H9 (cell line): ENCODE measurements around the gene ANGPT4. TPM values are rescaled to one million over a fixed set of nuclear protein-coding genes. Genes with fewer than 3 reads are reported as not detected.

Experiments used
- DNase-seq: peaks from one replicate; pipeline ENCODE4 v3.0.0-alpha.2; 2017
- H2AFZ ChIP-seq: one replicate; pipeline ENCODE4 v1.6.1; 2013; ENCODE audit warnings: mild to moderate bottlenecking, low read length, control low read depth, moderate library complexity
- H2AK5ac ChIP-seq: 2 replicates; pipeline ENCODE4 v1.6.1; 2013; ENCODE audit warnings: low read length, control low read depth, mixed read lengths; ENCODE audit not compliant: insufficient read length
- H2BK120ac ChIP-seq: one replicate; pipeline ENCODE4 v1.6.1; 2013; ENCODE audit warnings: low read depth, mild to moderate bottlenecking, low read length, control low read depth, inconsistent platforms; ENCODE audit not compliant: poor library complexity, severe bottlenecking
- H2BK12ac ChIP-seq: 2 replicates; pipeline ENCODE4 v1.6.1; 2013; ENCODE audit warnings: low read length, control low read depth, mixed read lengths, low read depth; ENCODE audit not compliant: insufficient read length
- H2BK15ac ChIP-seq: 2 replicates; pipeline ENCODE4 v1.6.1; 2013; ENCODE audit warnings: low read depth, low read length, control low read depth
- H2BK20ac ChIP-seq: one replicate; pipeline ENCODE4 v1.6.1; 2013; ENCODE audit warnings: low read depth, mild to moderate bottlenecking, low read length, control low read depth, inconsistent platforms; ENCODE audit not compliant: poor library complexity, severe bottlenecking
- H2BK5ac ChIP-seq: 2 replicates; pipeline ENCODE4 v1.6.1; 2013; ENCODE audit warnings: low read length, control low read depth, mixed read lengths; ENCODE audit not compliant: insufficient read length
- H3K14ac ChIP-seq: 2 replicates; pipeline ENCODE4 v1.6.1; 2013; ENCODE audit warnings: low read length, control low read depth; ENCODE audit not compliant: insufficient read depth
- H3K18ac ChIP-seq: 2 replicates; pipeline ENCODE4 v1.6.1; 2013; ENCODE audit warnings: low read depth, mild to moderate bottlenecking, mixed read lengths, low read length, control low read depth; ENCODE audit not compliant: insufficient read length
- H3K23ac ChIP-seq: 2 replicates; pipeline ENCODE4 v1.6.1; 2013; ENCODE audit warnings: low read length, control low read depth, mixed read lengths, low read depth; ENCODE audit not compliant: insufficient read length
- H3K23me2 ChIP-seq: 2 replicates; pipeline ENCODE4 v1.6.1; 2013; ENCODE audit warnings: low read depth, mild to moderate bottlenecking, mixed read lengths, low read length, control low read depth; ENCODE audit not compliant: insufficient read length, poor library complexity, severe bottlenecking
- H3K27ac ChIP-seq: 2 replicates; pipeline ENCODE4 v1.5.1; 2013; ENCODE audit warnings: low read length, control low read depth, mixed read lengths, low read depth; ENCODE audit not compliant: insufficient read length
- H3K27me3 ChIP-seq: 2 replicates; pipeline ENCODE4 v1.6.1; 2013; ENCODE audit warnings: low read length, control low read depth, inconsistent platforms; ENCODE audit not compliant: insufficient read depth
- H3K4ac ChIP-seq: 2 replicates; pipeline ENCODE4 v1.6.1; 2013; ENCODE audit warnings: low read depth, mild to moderate bottlenecking, control low read depth, inconsistent platforms, low read length, moderate library complexity
- H3K4me1 ChIP-seq: 2 replicates; pipeline ENCODE4 v1.6.1; 2013; ENCODE audit warnings: low read length, control low read depth, inconsistent platforms; ENCODE audit not compliant: insufficient read depth
- H3K4me2 ChIP-seq: 2 replicates; pipeline ENCODE4 v1.6.1; 2013; ENCODE audit warnings: low read length, control low read depth, mixed read lengths; ENCODE audit not compliant: insufficient read length, insufficient read depth
- H3K56ac ChIP-seq: 2 replicates; pipeline ENCODE4 v1.6.1; 2013; ENCODE audit warnings: low read depth, mild to moderate bottlenecking, mixed read lengths, low read length, control low read depth; ENCODE audit not compliant: insufficient read length
- H3K79me1 ChIP-seq: 2 replicates; pipeline ENCODE4 v1.6.1; 2013; ENCODE audit warnings: low read depth, mild to moderate bottlenecking, moderate library complexity, low read length, control low read depth, inconsistent platforms; ENCODE audit not compliant: insufficient read depth, poor library complexity, severe bottlenecking
- H3K79me2 ChIP-seq: 2 replicates; pipeline ENCODE4 v1.6.1; 2013; ENCODE audit warnings: low read length, control low read depth, inconsistent platforms; ENCODE audit not compliant: insufficient read depth
- H3K9ac ChIP-seq: 2 replicates; pipeline ENCODE4 v1.6.1; 2013; ENCODE audit warnings: low read length, control low read depth, mixed read lengths; ENCODE audit not compliant: insufficient read length; ENCODE audit errors: extremely low read depth
- H3K9me3 ChIP-seq: one replicate; pipeline ENCODE4 v1.6.1; 2013; ENCODE audit warnings: low read depth, low read length, inconsistent platforms; ENCODE audit not compliant: control insufficient read depth
- H3T11ph ChIP-seq: one replicate; pipeline ENCODE4 v1.6.1; 2013; ENCODE audit warnings: mild to moderate bottlenecking, low read length, control low read depth, inconsistent platforms
- H4K20me1 ChIP-seq: one replicate; pipeline ENCODE4 v1.6.1; 2013; ENCODE audit not compliant: control insufficient read depth, insufficient read length, insufficient read depth
- H4K5ac ChIP-seq: 2 replicates; pipeline ENCODE4 v1.6.1; 2013; ENCODE audit warnings: low read depth, mild to moderate bottlenecking, mixed read lengths, low read length, control low read depth; ENCODE audit not compliant: insufficient read length
- H4K8ac ChIP-seq: replicated peaks from 2 replicates; pipeline ENCODE4 v1.6.1; 2013; ENCODE audit warnings: low read length, control low read depth, mixed read lengths, low read depth; ENCODE audit not compliant: insufficient read length
- H4K91ac ChIP-seq: 2 replicates; pipeline ENCODE4 v1.6.1; 2013; ENCODE audit warnings: low read depth, mild to moderate bottlenecking, moderate library complexity, mixed read lengths, low read length, control low read depth; ENCODE audit not compliant: insufficient read length
- H3K27ac Mint-ChIP-seq, 3 experiments: 2 replicates in 2 of 3; 3 replicates in 1 of 3; pipeline ENCODE4 v1.8.0; 2020 to 2021; ENCODE audit warnings: mixed read lengths in 3 of 3, mild to moderate bottlenecking in 1 of 3, moderate library complexity in 1 of 3
- H3K27me3 Mint-ChIP-seq: 2 replicates; pipeline ENCODE4 v1.8.0; 2021; ENCODE audit warnings: low read depth, mild to moderate bottlenecking, moderate library complexity, mixed read lengths
- H3K36me3 Mint-ChIP-seq, 3 experiments: 2 replicates in 2 of 3; 3 replicates in 1 of 3; pipeline ENCODE4 v1.8.0; 2020 to 2021; ENCODE audit warnings: low read depth in 3 of 3, mixed read lengths in 3 of 3; ENCODE audit not compliant: insufficient read depth in 1 of 3
- H3K4me1 Mint-ChIP-seq, 2 experiments: 2 replicates each; pipeline ENCODE4 v1.8.0; 2020; ENCODE audit warnings: mixed read lengths in 2 of 2
- H3K4me3 Mint-ChIP-seq, 2 experiments: 2 replicates in 1 of 2; 3 replicates in 1 of 2; pipeline ENCODE4 v1.8.0; 2020 to 2021; ENCODE audit warnings: mild to moderate bottlenecking in 2 of 2, mixed read lengths in 2 of 2, moderate library complexity in 1 of 2
- H3K9me3 Mint-ChIP-seq, 2 experiments: 2 replicates in 1 of 2; 3 replicates in 1 of 2; pipeline ENCODE4 v1.8.0; 2020; ENCODE audit warnings: mild to moderate bottlenecking in 2 of 2, mixed read lengths in 2 of 2, moderate library complexity in 1 of 2
- WGBS: extraction: QIAGEN DNeasy Blood & Tissue Kit; methylation state at CpG from one replicate; pipeline ENCODE4 v1.1.7; 2013; ENCODE audit warnings: missing lambda C conversion rate, low lambda C conversion rate, mixed read lengths; ENCODE audit not compliant: insufficient read length; ENCODE audit errors: extremely low coverage; 5-methylcytosine and 5-hydroxymethylcytosine counted together
- total RNA-seq: library from RNA; stranded (reverse); gene quantifications from 2 replicates; pipeline ENCODE4 v1.2.1, GENCODE V29; 2021
- TF ChIP-seq, protein P1 (sequence below): fragments of 200-600 bp; sonication (generic); conservative IDR thresholded peaks from 3 replicates; pipeline ENCODE4 v1.8.0; 2021; ENCODE audit warnings: antibody characterized with exemption, mild to moderate bottlenecking

Gene ANGPT4
- total RNA-seq, 1 experiment from 2014 or later, result 0.11 TPM

DNA sequence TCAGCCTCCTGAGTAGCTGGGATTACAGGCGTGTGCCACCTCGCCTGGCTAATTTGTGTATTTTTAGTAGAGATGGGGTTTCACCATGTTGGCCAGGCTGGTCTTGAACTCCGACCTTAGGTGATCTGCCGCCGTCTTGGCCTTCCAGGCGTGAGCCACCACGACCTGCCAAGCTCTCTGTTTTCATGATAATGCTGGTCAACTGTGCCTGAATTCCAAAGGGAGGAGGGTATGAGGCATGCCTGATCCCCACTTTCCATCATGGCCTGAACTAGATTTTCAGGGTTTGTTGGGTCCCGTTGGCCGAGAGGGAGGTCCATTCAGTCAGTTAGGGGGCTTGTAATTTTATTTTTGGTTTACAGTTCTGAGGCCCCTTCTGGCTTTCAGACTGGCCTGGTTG is 28.0 kb upstream of the ANGPT4 start:
- DNase-seq, result no peak
- Histone ChIP-seq H3K23ac (no peak overlapping the region), H3K27ac (no peak overlapping the region), H4K91ac (no peak overlapping the region), H3T11ph (no peak overlapping the region), H3K79me1 (no peaks in the 10 kb centered on the region), H3K56ac (no peak overlapping the region), H2AK5ac (no peak overlapping the region), H3K4me1 (peaks cover 5% of the 10 kb centered on the region; the same call in 1 of the 2 replicates), H2BK5ac (no peak overlapping the region), H2BK20ac (no peak overlapping the region), H2AFZ (no peak overlapping the region), H3K18ac (peak overlapping the region; percentile 52), H3K9me3 (no peaks in the 10 kb centered on the region), H2BK120ac (no peak overlapping the region), H3K23me2 (no peaks in the 10 kb centered on the region), H3K27me3 (no peaks in the 10 kb centered on the region), H3K4me2 (no peak overlapping the region), H3K4ac (no peak overlapping the region), H3K79me2 (no peaks in the 10 kb centered on the region), H2BK12ac (no peak overlapping the region), H2BK15ac (no peak overlapping the region), H3K9ac (no peak overlapping the region), H4K20me1 (no peaks in the 10 kb centered on the region), H3K14ac (no peak overlapping the region), H4K5ac (no peak overlapping the region), H4K8ac (no peak overlapping the region)
- 0 out of 5 replicates have a peak overlapping the region, but pooled peaks of 1 of the 2 experiments have one; percentile 28 for H3K4me3 Mint-ChIP-seq
- peaks cover 10% of the 10 kb centered on the region for H3K27me3 Mint-ChIP-seq
- WGBS, result no CpG with 5 or more reads among the region's 9 CpGs
- H3K9me3 Mint-ChIP-seq, result no peaks in the 10 kb centered on the region; a peak in 1 of 5 replicates
- H3K36me3 Mint-ChIP-seq, result no peaks in the 10 kb centered on the region
- peaks cover 31 to 32% of the 10 kb centered on the region in 2 experiments for H3K4me1 Mint-ChIP-seq
- TF ChIP-seq, protein P1, sequence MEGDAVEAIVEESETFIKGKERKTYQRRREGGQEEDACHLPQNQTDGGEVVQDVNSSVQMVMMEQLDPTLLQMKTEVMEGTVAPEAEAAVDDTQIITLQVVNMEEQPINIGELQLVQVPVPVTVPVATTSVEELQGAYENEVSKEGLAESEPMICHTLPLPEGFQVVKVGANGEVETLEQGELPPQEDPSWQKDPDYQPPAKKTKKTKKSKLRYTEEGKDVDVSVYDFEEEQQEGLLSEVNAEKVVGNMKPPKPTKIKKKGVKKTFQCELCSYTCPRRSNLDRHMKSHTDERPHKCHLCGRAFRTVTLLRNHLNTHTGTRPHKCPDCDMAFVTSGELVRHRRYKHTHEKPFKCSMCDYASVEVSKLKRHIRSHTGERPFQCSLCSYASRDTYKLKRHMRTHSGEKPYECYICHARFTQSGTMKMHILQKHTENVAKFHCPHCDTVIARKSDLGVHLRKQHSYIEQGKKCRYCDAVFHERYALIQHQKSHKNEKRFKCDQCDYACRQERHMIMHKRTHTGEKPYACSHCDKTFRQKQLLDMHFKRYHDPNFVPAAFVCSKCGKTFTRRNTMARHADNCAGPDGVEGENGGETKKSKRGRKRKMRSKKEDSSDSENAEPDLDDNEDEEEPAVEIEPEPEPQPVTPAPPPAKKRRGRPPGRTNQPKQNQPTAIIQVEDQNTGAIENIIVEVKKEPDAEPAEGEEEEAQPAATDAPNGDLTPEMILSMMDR, result no peak
- peak overlapping the region in 1 of 3 experiments; percentile 84; a peak in 3 of 7 replicates for H3K27ac Mint-ChIP-seq
